ENCODE results near the gene USP5. TPM values are rescaled to one million over a fixed set of nuclear protein-coding genes. Genes with fewer than 3 reads are reported as not detected.

Gene USP5
- total RNA-seq, 2 experiments from 2014 or later: 70.4 to 129 TPM

DNA sequence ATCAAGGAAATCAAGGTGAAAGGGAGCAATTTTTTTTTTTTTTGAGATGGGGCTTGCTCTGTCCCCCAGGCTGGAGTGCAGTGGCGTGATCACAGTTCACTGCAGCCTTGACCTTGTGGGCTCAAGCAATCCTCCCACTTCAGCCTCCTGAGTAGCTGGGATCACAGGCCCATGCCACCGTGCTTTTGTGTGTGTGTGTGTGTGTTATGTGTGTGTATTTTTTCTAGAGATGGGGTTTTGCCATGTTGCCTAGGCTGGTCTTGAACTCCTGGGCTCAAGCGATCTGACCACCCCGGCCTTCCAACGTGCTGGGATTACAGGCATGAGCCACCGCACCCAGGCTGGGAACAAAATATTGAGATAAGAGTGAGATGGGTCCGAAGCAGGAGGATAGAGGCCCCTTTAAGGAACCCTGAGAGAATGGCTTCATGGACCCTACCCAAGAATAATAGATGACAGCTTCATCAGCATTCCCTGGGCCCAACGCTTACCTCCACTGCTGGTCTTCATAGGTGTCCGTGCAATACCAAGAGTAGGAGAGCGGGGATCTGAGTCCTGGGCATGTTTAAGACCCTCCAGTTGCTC lies 1.9 kb upstream of the USP5 start:
- DNase-seq (ENCODE audit: low spot score): peak; percentile 25
- H4K20me1 ChIP-seq (ENCODE audit: insufficient read depth, low read length): peaks cover 6% of the 10 kb centered on the region
- H3K4me3 ChIP-seq (ENCODE audit: low read depth, low read length, poor library complexity, severe bottlenecking): peak overlapping the region; percentile 93
- CTCF ChIA-PET (ENCODE audit: unreplicated experiment): interaction anchor here (2.8 to 2.9 kb wide), 2 partner anchors 8 to 23 kb away, joined by 9 to 14 read pairs; partner anchors contain the start of genes GNB3 and SPSB2
- peak overlapping the region; percentile 73 for H3K4me2 ChIP-seq (ENCODE audit: low read length)
- intact Hi-C loops (cut with micrococcal nuclease; ENCODE audit: unreplicated experiment): loop anchor here (5.0 kb wide), 1 partner anchor 122 kb away; the partner anchor contains the start of genes EMG1 and PHB2
- peaks cover 35% of the 10 kb centered on the region for H3K4me1 ChIP-seq (ENCODE audit: insufficient read depth, low read length, poor library complexity, severe bottlenecking)
- H3K9me2 ChIP-seq (ENCODE audit: insufficient read depth, low read length): no peaks in the 10 kb centered on the region
- POLR2A ChIA-PET: interaction anchor here (0.8 to 6.0 kb wide), 5 partner anchors 9 to 258 kb away, joined by 3 to 101 read pairs (median 4); partner anchors contain the start of genes GNB3 and TPI1
- peaks cover 46% of the 10 kb centered on the region for H3K79me2 ChIP-seq (ENCODE audit: insufficient read depth, low read depth, low read length)
- no peaks in the 10 kb centered on the region for H3K9me3 ChIP-seq (ENCODE audit: low read length)
- no peak overlapping the region for H2AFZ ChIP-seq (ENCODE audit: low read length)
- peaks cover 64% of the 10 kb centered on the region for H3K36me3 ChIP-seq (ENCODE audit: insufficient read depth, low read length)
- TF ChIP-seq EZH2phosphoT487 (IDR thresholded peaks at IDR 0.05; ENCODE audit: borderline replicate concordance, low read depth, low read length): no peak
- TF ChIP-seq, protein P1, sequence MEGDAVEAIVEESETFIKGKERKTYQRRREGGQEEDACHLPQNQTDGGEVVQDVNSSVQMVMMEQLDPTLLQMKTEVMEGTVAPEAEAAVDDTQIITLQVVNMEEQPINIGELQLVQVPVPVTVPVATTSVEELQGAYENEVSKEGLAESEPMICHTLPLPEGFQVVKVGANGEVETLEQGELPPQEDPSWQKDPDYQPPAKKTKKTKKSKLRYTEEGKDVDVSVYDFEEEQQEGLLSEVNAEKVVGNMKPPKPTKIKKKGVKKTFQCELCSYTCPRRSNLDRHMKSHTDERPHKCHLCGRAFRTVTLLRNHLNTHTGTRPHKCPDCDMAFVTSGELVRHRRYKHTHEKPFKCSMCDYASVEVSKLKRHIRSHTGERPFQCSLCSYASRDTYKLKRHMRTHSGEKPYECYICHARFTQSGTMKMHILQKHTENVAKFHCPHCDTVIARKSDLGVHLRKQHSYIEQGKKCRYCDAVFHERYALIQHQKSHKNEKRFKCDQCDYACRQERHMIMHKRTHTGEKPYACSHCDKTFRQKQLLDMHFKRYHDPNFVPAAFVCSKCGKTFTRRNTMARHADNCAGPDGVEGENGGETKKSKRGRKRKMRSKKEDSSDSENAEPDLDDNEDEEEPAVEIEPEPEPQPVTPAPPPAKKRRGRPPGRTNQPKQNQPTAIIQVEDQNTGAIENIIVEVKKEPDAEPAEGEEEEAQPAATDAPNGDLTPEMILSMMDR (conservative IDR thresholded peaks at IDR 0.05; ENCODE audit: low read length): no peak
- H3K27ac ChIP-seq (ENCODE audit: low read depth, low read length, poor library complexity, severe bottlenecking): peak overlapping the region; percentile 86
- BruUV-seq (replicated peaks): no TSS peak

DNA sequence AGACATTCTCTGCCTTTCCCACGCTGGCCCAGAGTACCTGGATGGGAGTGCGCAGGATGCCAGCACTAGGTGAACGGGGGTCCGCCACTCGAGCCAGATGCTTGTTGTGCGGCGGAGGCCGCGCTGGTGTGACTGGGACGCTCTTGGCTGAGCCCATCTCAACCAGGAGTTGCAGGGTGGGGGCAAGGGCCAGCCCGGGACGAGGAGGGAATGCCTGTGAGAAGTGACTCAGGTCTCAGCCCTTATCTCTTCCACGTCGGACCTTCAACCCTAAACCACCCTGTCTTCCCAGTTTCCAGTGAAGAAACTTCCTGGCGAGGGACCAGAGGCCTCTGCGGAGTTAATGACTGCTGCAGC lies 1.2 kb upstream of the USP5 start:
- POLR2A ChIA-PET: interaction anchor here (0.9 to 6.0 kb wide), 15 partner anchors 7 to 257 kb away, joined by 4 to 101 read pairs (median 5); partner anchors contain the start of genes C12orf57, COPS7A, GNB3 and MLF2

More for the DNA sequence above, 1.2 kb upstream of the USP5 start:
- peak; percentile 31 for DNase-seq (ENCODE audit: low spot score)
- Histone ChIP-seq H3K79me2 (ENCODE audit: insufficient read depth, low read depth, low read length) (peaks cover 47% of the 10 kb centered on the region), H2AFZ (ENCODE audit: low read length) (peak overlapping the region; percentile 37; the same call in 1 of the 2 replicates), H3K9me3 (ENCODE audit: low read length) (no peaks in the 10 kb centered on the region), H3K36me3 (ENCODE audit: insufficient read depth, low read length) (peaks cover 67% of the 10 kb centered on the region), H3K4me2 (ENCODE audit: low read length) (peak overlapping the region; percentile 73), H3K4me3 (ENCODE audit: low read depth, low read length, poor library complexity, severe bottlenecking) (peak overlapping the region; percentile 93), H4K20me1 (ENCODE audit: insufficient read depth, low read length) (peaks cover 6% of the 10 kb centered on the region), H3K9me2 (ENCODE audit: insufficient read depth, low read length) (no peaks in the 10 kb centered on the region), H3K27ac (ENCODE audit: low read depth, low read length, poor library complexity, severe bottlenecking) (peak overlapping the region; percentile 86), H3K4me1 (ENCODE audit: insufficient read depth, low read length, poor library complexity, severe bottlenecking) (peaks cover 35% of the 10 kb centered on the region)
- no peak for TF ChIP-seq EZH2phosphoT487 (IDR thresholded peaks at IDR 0.05; ENCODE audit: borderline replicate concordance, low read depth, low read length)
- TF ChIP-seq, protein P1 (conservative IDR thresholded peaks at IDR 0.05; ENCODE audit: low read length): no peak
- CTCF ChIA-PET (ENCODE audit: unreplicated experiment): interaction anchor here (0.5 to 2.9 kb wide), 6 partner anchors 9 to 87 kb away, joined by 3 to 14 read pairs (median 5); partner anchors contain the start of genes GNB3, GPR162 and SPSB2
- intact Hi-C loops (cut with micrococcal nuclease; ENCODE audit: unreplicated experiment): loop anchor here (1.0 to 5.0 kb wide), 2 partner anchors 41 to 122 kb away; partner anchors contain the start of genes EMG1 and PHB2
- TSS peak; percentile 83 for BruUV-seq (replicated peaks)

Measured in OCI-LY7 (cell line).